Osteoblast (primary cell): ENCODE measurements around the gene PRPF39. TPM values are rescaled to one million over a fixed set of nuclear protein-coding genes. Genes with fewer than 3 reads are reported as not detected.

Experiments used
- DNase-seq: peaks from one replicate; pipeline ENCODE4 v3.0.0; 2011; ENCODE audit warnings: low spot score, mixed read lengths; ENCODE audit not compliant: insufficient read length; ENCODE audit errors: missing footprints
- H2AFZ ChIP-seq: 2 replicates; pipeline ENCODE4 v1.6.0; 2011; ENCODE audit warnings: mild to moderate bottlenecking, low read length
- H3K27ac ChIP-seq: 2 replicates; pipeline ENCODE4 v1.5.1; 2011; ENCODE audit warnings: mild to moderate bottlenecking, low read depth, low read length, moderate library complexity
- H3K27me3 ChIP-seq: 2 replicates; pipeline ENCODE4 v1.6.0; 2012; ENCODE audit warnings: mild to moderate bottlenecking, control low read depth, inconsistent platforms, low read length, moderate library complexity; ENCODE audit not compliant: insufficient read depth
- H3K36me3 ChIP-seq: 2 replicates; pipeline ENCODE4 v1.5.1; 2011; ENCODE audit warnings: mild to moderate bottlenecking, low read length, control low read depth, moderate library complexity; ENCODE audit not compliant: insufficient read depth
- H3K4me1 ChIP-seq: 2 replicates; pipeline ENCODE4 v1.5.1; 2011; ENCODE audit warnings: mild to moderate bottlenecking, low read length, control low read depth, moderate library complexity; ENCODE audit not compliant: insufficient read depth
- H3K4me2 ChIP-seq: 2 replicates; pipeline ENCODE4 v1.6.0; 2011; ENCODE audit warnings: mild to moderate bottlenecking, low read length; ENCODE audit not compliant: insufficient read depth
- H3K4me3 ChIP-seq: fragments of 200-600 bp; sonication (generic); 3 replicates; pipeline ENCODE4 v1.5.1; 2012; ENCODE audit warnings: mild to moderate bottlenecking, low read length, inconsistent platforms; ENCODE audit not compliant: insufficient read depth
- H3K79me2 ChIP-seq: 2 replicates; pipeline ENCODE4 v1.6.0; 2012; ENCODE audit warnings: mild to moderate bottlenecking, low read length, control low read depth, inconsistent platforms; ENCODE audit not compliant: insufficient read depth
- H3K9me3 ChIP-seq: 2 replicates; pipeline ENCODE4 v1.5.1; 2011; ENCODE audit warnings: low read depth, low read length, control low read depth
- H4K20me1 ChIP-seq: 2 replicates; pipeline ENCODE4 v1.6.0; 2012; ENCODE audit warnings: mild to moderate bottlenecking, low read length, control low read depth; ENCODE audit not compliant: insufficient read depth
- small RNA-seq: library from RNA; depleted of rRNA; stranded (forward); fragments of <200 nt; gene quantifications from one replicate; pipeline ENCODE3, GENCODE V24; 2012
- total RNA-seq: library from RNA; depleted of rRNA; stranded (reverse); fragments of >200 nt; gene quantifications from 2 replicates; pipeline ENCODE4 v1.2.3, GENCODE V29; 2012
- TF ChIP-seq, protein P1 (sequence below): IDR thresholded peaks from 2 replicates; pipeline ENCODE4 v1.5.1; 2011; ENCODE audit warnings: mild to moderate bottlenecking, low read depth, low read length, moderate library complexity; ENCODE audit errors: extremely low read depth

PRPF39 gene
- total RNA-seq, 1 donor, result 35.1 TPM

GRCh38 chr14:45156067-45156466 is 72.2 kb downstream of the PRPF39 start:
- no peak overlapping the region for H3K4me2 ChIP-seq
- DNase-seq, result no peak
- H3K4me3 ChIP-seq, result no peak overlapping the region
- H2AFZ ChIP-seq, result no peak overlapping the region
- H3K27me3 ChIP-seq, result no peaks in the 10 kb centered on the region
- no peaks in the 10 kb centered on the region for H3K36me3 ChIP-seq
- no peaks in the 10 kb centered on the region for H3K4me1 ChIP-seq
- H3K79me2 ChIP-seq, result no peaks in the 10 kb centered on the region
- H3K9me3 ChIP-seq, result no peaks in the 10 kb centered on the region
- no peak overlapping the region for H3K27ac ChIP-seq
- no peaks in the 10 kb centered on the region for H4K20me1 ChIP-seq
- TF ChIP-seq, protein P1, sequence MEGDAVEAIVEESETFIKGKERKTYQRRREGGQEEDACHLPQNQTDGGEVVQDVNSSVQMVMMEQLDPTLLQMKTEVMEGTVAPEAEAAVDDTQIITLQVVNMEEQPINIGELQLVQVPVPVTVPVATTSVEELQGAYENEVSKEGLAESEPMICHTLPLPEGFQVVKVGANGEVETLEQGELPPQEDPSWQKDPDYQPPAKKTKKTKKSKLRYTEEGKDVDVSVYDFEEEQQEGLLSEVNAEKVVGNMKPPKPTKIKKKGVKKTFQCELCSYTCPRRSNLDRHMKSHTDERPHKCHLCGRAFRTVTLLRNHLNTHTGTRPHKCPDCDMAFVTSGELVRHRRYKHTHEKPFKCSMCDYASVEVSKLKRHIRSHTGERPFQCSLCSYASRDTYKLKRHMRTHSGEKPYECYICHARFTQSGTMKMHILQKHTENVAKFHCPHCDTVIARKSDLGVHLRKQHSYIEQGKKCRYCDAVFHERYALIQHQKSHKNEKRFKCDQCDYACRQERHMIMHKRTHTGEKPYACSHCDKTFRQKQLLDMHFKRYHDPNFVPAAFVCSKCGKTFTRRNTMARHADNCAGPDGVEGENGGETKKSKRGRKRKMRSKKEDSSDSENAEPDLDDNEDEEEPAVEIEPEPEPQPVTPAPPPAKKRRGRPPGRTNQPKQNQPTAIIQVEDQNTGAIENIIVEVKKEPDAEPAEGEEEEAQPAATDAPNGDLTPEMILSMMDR, result peak; percentile 39

Small RNAs within 50 kb of the gene (small RNA-seq; reads per million reads assigned to genes)
- gene RF00151 (not detected), gene SNORD127 (6,430 reads per million, percentile 100 among the genes with 10 or more reads in this experiment)

Other genes starting within 250 kb of the PRPF39 start
- gene KLHL28, start 122.2 kb upstream of the PRPF39 start, total RNA-seq, result 11.9 and 12.7 TPM in 2 replicates
- 25.6 and 27.1 TPM in 2 replicates for gene TOGARAM1, start 121.9 kb upstream of the PRPF39 start, total RNA-seq
- gene FKBP3, start 50.4 kb downstream of the PRPF39 start, total RNA-seq, result 17.4 and 17.7 TPM in 2 replicates
- 6.2 and 6.8 TPM in 2 replicates for gene FANCM, start 51.8 kb downstream of the PRPF39 start, total RNA-seq
- 29.7 and 35.7 TPM in 2 replicates for gene MIS18BP1, start 169.1 kb downstream of the PRPF39 start, total RNA-seq